CD4-positive, alpha-beta T cell (primary cell): ENCODE results near the gene TSHZ2. TPM values are rescaled to one million over a fixed set of nuclear protein-coding genes. Genes with fewer than 3 reads are reported as not detected.

Experiments
- ATAC-seq: fragments of 200-7000 bp; cut with Tn5 transposase; one replicate; pipeline ENCODE4 v1.10.0; 2022; ENCODE audit warnings: mild to moderate bottlenecking; ENCODE audit not compliant: poor library complexity
- CTCF ChIA-PET: fragments of 350-600 bp; sonication (Branson Sonifier 250); formaldehyde crosslinking; loops from one replicate; lab custom pipeline; 2021; ENCODE audit warnings: antibody characterized with exemption, inconsistent platforms; lab: Charles Lee
- POLR2A ChIA-PET: fragments of 350-600 bp; sonication (Branson Sonifier 250); formaldehyde crosslinking; loops from one replicate; lab custom pipeline; 2021; ENCODE audit warnings: antibody characterized with exemption, inconsistent platforms; lab: Charles Lee
- DNase-seq, 14 experiments: peaks; one replicate each; pipeline ENCODE4 v3.0.0-alpha.2; 2013 to 2020; ENCODE audit warnings: mixed read lengths in 2 of 14
- H3K27ac ChIP-seq, 2 donors: one replicate each; pipeline versions ENCODE4 v1.5.1 to v1.7.0; 2013; ENCODE audit warnings: low read length in 2 of 2, low read depth in 1 of 2, mild to moderate bottlenecking in 1 of 2
- H3K27me3 ChIP-seq, 2 experiments: 1 replicate in 1 of 2; 2 replicates in 1 of 2; pipeline versions ENCODE4 v1.6.1 to v1.7.0; 2013; ENCODE audit warnings: low read length in 2 of 2, control low read depth in 1 of 2, mild to moderate bottlenecking in 1 of 2, moderate library complexity in 1 of 2; ENCODE audit not compliant: insufficient read depth in 2 of 2, control insufficient read depth in 1 of 2
- H3K36me3 ChIP-seq: one replicate; pipeline ENCODE4 v1.6.1; 2013; ENCODE audit warnings: low read length, control low read depth; ENCODE audit not compliant: insufficient read depth
- H3K4me1 ChIP-seq: one replicate; pipeline ENCODE4 v1.6.1; 2013; ENCODE audit warnings: low read length, control low read depth; ENCODE audit not compliant: insufficient read depth
- H3K4me3 ChIP-seq: one replicate; pipeline ENCODE4 v1.5.1; 2013; ENCODE audit warnings: mild to moderate bottlenecking, low read length, moderate library complexity
- H3K9me3 ChIP-seq, 2 experiments: 1 replicate in 1 of 2; 2 replicates in 1 of 2; pipeline versions ENCODE4 v1.6.1 to v1.7.0; 2013; ENCODE audit warnings: low read length in 2 of 2, mild to moderate bottlenecking in 2 of 2, control low read depth in 1 of 2, moderate library complexity in 1 of 2; ENCODE audit not compliant: control insufficient read depth in 1 of 2, insufficient read depth in 1 of 2
- H3K27ac Mint-ChIP-seq: one replicate; pipeline ENCODE4 v1.8.0; 2020; ENCODE audit warnings: mixed read lengths
- H3K27me3 Mint-ChIP-seq: one replicate; pipeline ENCODE4 v1.8.0; 2021; ENCODE audit warnings: mixed read lengths
- H3K36me3 Mint-ChIP-seq: one replicate; pipeline ENCODE4 v1.8.0; 2021; ENCODE audit warnings: low read depth, mixed read lengths
- H3K4me1 Mint-ChIP-seq: one replicate; pipeline ENCODE4 v1.8.0; 2021; ENCODE audit warnings: low read depth, mixed read lengths
- H3K4me3 Mint-ChIP-seq: one replicate; pipeline ENCODE4 v1.8.0; 2020; ENCODE audit warnings: mild to moderate bottlenecking, mixed read lengths
- H3K9me3 Mint-ChIP-seq: one replicate; pipeline ENCODE4 v1.8.0; 2020; ENCODE audit warnings: mixed read lengths
- intact Hi-C, 2 experiments: fragments of 100-400 bp; cut with DNase I in 1 of 2; cut with micrococcal nuclease in 1 of 2; formaldehyde crosslinking; loops; one replicate each; pipeline versions ENCODE4 v1.15.1 to v1.9.0; 2023 to 2025; cut with DNase I, micrococcal nuclease
- total RNA-seq, 174 experiments: library from RNA in 2 of 174; stranded (reverse) in 2 of 174; gene quantifications; one replicate each; pipeline ENCODE4 v1.2.3 and lab custom pipeline; 2021 to 2026
- TF ChIP-seq, protein P1 (sequence below): fragments of 200-600 bp; IDR thresholded peaks from one replicate; pipeline ENCODE4 v1.8.0; 2022; ENCODE audit warnings: antibody characterized with exemption, mild to moderate bottlenecking

Gene TSHZ2
- total RNA-seq, 2 experiments from 2014 or later = 26.1 to 27.4 TPM

DNA sequence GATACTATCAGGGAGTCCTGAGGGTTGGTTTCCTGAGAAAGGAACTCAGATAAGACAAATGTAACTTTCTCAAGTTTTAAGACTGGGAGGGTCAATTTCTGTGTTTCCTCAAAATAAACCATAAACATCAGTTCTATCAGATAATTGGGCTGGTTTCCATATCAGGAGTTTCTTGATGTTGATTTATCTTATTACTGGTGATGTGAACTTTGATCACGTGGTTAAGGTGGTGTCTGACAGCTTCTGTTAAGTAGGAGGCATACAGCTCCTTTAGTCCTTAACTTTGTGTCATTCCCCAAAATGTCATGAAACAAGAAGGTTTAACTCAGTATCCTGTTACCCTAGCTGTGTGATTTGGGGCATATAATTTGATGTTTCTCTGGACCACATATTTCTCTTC lies 476.3 kb downstream of the TSHZ2 start:
- intact Hi-C loops = no loop called here
- Histone ChIP-seq H3K4me3 (no peak overlapping the region), H3K27ac (no peak overlapping the region), H3K9me3 (peaks cover 16 to 24% of the 10 kb centered on the region in 2 experiments), H3K36me3 (no peaks in the 10 kb centered on the region), H3K4me1 (no peaks in the 10 kb centered on the region), H3K27me3 (no peaks in the 10 kb centered on the region)
- no peak for ATAC-seq
- no peak for DNase-seq
- TF ChIP-seq, protein P1, sequence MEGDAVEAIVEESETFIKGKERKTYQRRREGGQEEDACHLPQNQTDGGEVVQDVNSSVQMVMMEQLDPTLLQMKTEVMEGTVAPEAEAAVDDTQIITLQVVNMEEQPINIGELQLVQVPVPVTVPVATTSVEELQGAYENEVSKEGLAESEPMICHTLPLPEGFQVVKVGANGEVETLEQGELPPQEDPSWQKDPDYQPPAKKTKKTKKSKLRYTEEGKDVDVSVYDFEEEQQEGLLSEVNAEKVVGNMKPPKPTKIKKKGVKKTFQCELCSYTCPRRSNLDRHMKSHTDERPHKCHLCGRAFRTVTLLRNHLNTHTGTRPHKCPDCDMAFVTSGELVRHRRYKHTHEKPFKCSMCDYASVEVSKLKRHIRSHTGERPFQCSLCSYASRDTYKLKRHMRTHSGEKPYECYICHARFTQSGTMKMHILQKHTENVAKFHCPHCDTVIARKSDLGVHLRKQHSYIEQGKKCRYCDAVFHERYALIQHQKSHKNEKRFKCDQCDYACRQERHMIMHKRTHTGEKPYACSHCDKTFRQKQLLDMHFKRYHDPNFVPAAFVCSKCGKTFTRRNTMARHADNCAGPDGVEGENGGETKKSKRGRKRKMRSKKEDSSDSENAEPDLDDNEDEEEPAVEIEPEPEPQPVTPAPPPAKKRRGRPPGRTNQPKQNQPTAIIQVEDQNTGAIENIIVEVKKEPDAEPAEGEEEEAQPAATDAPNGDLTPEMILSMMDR = no peak
- Mint-ChIP-seq H3K4me3 (no peak overlapping the region), H3K27ac (no peak overlapping the region), H3K9me3 (peaks cover 21% of the 10 kb centered on the region), H3K36me3 (peaks cover 80% of the 10 kb centered on the region), H3K27me3 (no peaks in the 10 kb centered on the region), H3K4me1 (no peaks in the 10 kb centered on the region)
- ChIA-PET CTCF (no interaction called here), POLR2A (no interaction called here)

DNA sequence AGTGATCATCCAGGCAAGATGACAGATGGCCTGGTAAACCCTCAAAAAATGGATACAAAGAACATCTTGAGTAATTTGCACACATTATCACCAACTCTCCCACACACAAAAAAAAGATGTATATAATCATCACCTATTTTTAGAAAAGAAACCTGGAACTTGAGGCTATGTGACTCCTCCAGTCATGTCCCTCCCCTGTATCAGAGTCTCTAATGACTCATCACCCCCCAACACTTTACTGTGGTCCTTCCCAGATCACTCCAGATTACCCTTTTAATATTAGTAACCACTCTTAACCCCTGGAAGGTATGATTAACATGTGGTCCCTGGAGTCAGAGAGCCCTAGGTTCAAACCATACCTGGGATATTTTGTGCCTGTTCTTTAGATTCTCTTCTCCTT lies 476.7 kb downstream of the TSHZ2 start:
- Histone ChIP-seq H3K4me1 (no peaks in the 10 kb centered on the region), H3K27me3 (no peaks in the 10 kb centered on the region), H3K9me3 (peaks cover 16 to 26% of the 10 kb centered on the region in 2 experiments), H3K4me3 (no peak overlapping the region), H3K27ac (no peak overlapping the region), H3K36me3 (no peaks in the 10 kb centered on the region)
- Mint-ChIP-seq H3K36me3 (peaks cover 80% of the 10 kb centered on the region), H3K27me3 (no peaks in the 10 kb centered on the region), H3K27ac (no peak overlapping the region), H3K9me3 (peaks cover 21% of the 10 kb centered on the region), H3K4me3 (no peak overlapping the region), H3K4me1 (no peaks in the 10 kb centered on the region)
- TF ChIP-seq, protein P1 = no peak
- no peak for ATAC-seq
- intact Hi-C loops = no loop called here
- CTCF ChIA-PET = no interaction called here
- DNase-seq = no peak
- POLR2A ChIA-PET = no interaction called here

DNA sequence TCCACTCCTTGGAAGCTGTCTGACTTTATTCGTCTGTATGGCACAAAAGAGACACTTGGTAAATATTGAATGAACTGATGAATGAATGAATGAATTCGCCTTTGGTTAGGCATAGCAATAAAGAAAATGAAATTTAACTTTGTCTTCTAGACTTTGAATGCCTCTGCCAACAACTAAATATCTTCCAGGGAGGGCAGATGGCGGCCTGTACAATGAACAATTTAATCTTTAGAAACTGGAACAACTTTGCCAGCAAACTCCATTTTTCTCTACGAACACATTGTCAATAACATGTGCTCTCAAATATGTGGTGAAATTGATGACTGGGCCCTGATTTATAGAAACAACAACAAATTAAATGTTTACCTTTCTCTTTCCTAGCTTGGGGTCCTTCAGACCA lies 480.9 kb downstream of the TSHZ2 start:
- Mint-ChIP-seq H3K36me3 (peaks cover 67% of the 10 kb centered on the region), H3K27me3 (no peaks in the 10 kb centered on the region), H3K27ac (no peak overlapping the region), H3K9me3 (peaks cover 22% of the 10 kb centered on the region), H3K4me1 (no peaks in the 10 kb centered on the region), H3K4me3 (no peak overlapping the region)
- TF ChIP-seq, protein P1 = no peak
- no peak for ATAC-seq
- Histone ChIP-seq H3K27me3 (no peaks in the 10 kb centered on the region), H3K9me3 (peaks cover 9 to 26% of the 10 kb centered on the region in 2 experiments), H3K4me1 (no peaks in the 10 kb centered on the region), H3K27ac (no peak overlapping the region), H3K4me3 (no peak overlapping the region), H3K36me3 (no peaks in the 10 kb centered on the region)
- no peak for DNase-seq
- CTCF ChIA-PET = no interaction called here
- POLR2A ChIA-PET = interaction anchor here (1.5 kb wide), 1 partner anchor 15 kb away, joined by 3 read pairs; no protein-coding TSS in a partner anchor
- intact Hi-C loops = no loop called here
